Osteocyte (in vitro differentiated cells): ENCODE data around the gene KAZN. TPM values are rescaled to one million over a fixed set of nuclear protein-coding genes. Genes with fewer than 3 reads are reported as not detected.

Experiments used
- DNase-seq: peaks from one replicate; pipeline ENCODE4 v3.0.0; 2021; ENCODE audit warnings: mixed read lengths; ENCODE audit not compliant: unreplicated experiment; ENCODE audit errors: extremely low spot score
- H3K27ac Mint-ChIP-seq: one replicate; pipeline ENCODE4 v1.8.0; 2021; ENCODE audit warnings: mild to moderate bottlenecking, mixed read lengths; ENCODE audit not compliant: unreplicated experiment
- H3K27me3 Mint-ChIP-seq: one replicate; pipeline ENCODE4 v1.8.0; 2021; ENCODE audit warnings: mixed read lengths; ENCODE audit not compliant: unreplicated experiment
- H3K36me3 Mint-ChIP-seq: one replicate; pipeline ENCODE4 v1.8.0; 2021; ENCODE audit warnings: mixed read lengths; ENCODE audit not compliant: unreplicated experiment
- H3K4me1 Mint-ChIP-seq: one replicate; pipeline ENCODE4 v1.8.0; 2021; ENCODE audit warnings: mixed read lengths; ENCODE audit not compliant: unreplicated experiment
- H3K4me3 Mint-ChIP-seq: one replicate; pipeline ENCODE4 v1.8.0; 2021; ENCODE audit warnings: mild to moderate bottlenecking, moderate library complexity, mixed read lengths; ENCODE audit not compliant: unreplicated experiment
- H3K9me3 Mint-ChIP-seq: one replicate; pipeline ENCODE4 v1.8.0; 2021; ENCODE audit warnings: mixed read lengths; ENCODE audit not compliant: unreplicated experiment
- total RNA-seq: library from RNA; stranded (reverse); gene quantifications from 2 replicates; pipeline ENCODE4 v1.2.1, GENCODE V29; 2021
- TF ChIP-seq, protein P1 (sequence below): fragments of 200-600 bp; sonication (generic); IDR thresholded peaks from 2 replicates; pipeline ENCODE4 v1.5.0; 2021; ENCODE audit warnings: antibody characterized with exemption, mild to moderate bottlenecking, moderate library complexity

Gene KAZN
- total RNA-seq, 1 donor from 2014 or later: 47.1 TPM

DNA sequence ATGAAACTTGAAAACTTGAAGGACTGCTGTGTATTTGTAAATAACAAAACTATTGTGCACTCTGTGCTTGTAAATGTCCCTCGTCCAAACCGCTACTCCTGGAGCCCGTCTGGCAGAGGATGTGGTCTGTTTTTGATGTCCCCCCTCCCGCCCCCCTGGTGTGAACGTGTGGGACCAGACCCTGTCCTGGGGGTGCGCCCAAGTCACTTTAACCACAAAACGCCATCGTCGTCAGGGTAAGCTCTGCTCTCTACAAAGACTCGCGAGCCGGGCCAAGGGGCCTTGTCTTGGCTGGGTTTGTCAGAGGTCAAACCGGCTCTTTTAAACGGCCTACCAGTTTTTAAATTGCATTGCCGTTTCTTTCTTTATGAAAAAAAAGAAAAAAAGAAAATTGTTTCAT lies 467.7 kb downstream of the KAZN start:
- Mint-ChIP-seq H3K27ac (no peak overlapping the region), H3K27me3 (no peaks in the 10 kb centered on the region)
- no peak for DNase-seq

DNA sequence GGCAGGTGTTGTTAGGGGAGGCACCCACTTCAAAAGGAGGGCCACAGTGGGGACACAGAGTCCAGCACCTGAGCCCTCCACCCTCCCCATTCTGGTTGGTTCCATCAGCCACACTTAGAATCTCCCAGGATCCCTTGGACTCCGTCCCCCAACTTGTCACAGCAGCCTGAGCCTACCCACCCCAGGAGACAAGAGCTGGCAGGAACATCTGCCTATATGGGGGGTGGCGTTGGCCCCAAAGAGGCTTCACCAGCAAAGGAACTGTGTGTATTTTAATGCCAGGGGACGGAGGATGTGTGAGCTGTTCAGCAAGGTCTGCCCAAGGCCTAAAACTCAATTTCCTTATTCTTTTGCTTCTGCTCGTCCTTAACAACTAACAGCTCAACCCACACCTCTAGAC lies 468.7 kb downstream of the KAZN start:
- H3K27ac Mint-ChIP-seq: no peak overlapping the region
- H3K4me1 Mint-ChIP-seq: no peaks in the 10 kb centered on the region
- peaks cover 28% of the 10 kb centered on the region for H3K36me3 Mint-ChIP-seq
- H3K27me3 Mint-ChIP-seq: no peaks in the 10 kb centered on the region
- H3K4me3 Mint-ChIP-seq: no peak overlapping the region
- TF ChIP-seq, protein P1, sequence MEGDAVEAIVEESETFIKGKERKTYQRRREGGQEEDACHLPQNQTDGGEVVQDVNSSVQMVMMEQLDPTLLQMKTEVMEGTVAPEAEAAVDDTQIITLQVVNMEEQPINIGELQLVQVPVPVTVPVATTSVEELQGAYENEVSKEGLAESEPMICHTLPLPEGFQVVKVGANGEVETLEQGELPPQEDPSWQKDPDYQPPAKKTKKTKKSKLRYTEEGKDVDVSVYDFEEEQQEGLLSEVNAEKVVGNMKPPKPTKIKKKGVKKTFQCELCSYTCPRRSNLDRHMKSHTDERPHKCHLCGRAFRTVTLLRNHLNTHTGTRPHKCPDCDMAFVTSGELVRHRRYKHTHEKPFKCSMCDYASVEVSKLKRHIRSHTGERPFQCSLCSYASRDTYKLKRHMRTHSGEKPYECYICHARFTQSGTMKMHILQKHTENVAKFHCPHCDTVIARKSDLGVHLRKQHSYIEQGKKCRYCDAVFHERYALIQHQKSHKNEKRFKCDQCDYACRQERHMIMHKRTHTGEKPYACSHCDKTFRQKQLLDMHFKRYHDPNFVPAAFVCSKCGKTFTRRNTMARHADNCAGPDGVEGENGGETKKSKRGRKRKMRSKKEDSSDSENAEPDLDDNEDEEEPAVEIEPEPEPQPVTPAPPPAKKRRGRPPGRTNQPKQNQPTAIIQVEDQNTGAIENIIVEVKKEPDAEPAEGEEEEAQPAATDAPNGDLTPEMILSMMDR: no peak
- H3K9me3 Mint-ChIP-seq: peaks cover 3% of the 10 kb centered on the region
- no peak for DNase-seq

More for the DNA sequence above, 467.7 kb downstream of the KAZN start:
- Mint-ChIP-seq H3K4me3 (no peak overlapping the region), H3K4me1 (no peaks in the 10 kb centered on the region), H3K36me3 (peaks cover 37% of the 10 kb centered on the region), H3K9me3 (peaks cover 5% of the 10 kb centered on the region)
- TF ChIP-seq, protein P1: no peak

DNA sequence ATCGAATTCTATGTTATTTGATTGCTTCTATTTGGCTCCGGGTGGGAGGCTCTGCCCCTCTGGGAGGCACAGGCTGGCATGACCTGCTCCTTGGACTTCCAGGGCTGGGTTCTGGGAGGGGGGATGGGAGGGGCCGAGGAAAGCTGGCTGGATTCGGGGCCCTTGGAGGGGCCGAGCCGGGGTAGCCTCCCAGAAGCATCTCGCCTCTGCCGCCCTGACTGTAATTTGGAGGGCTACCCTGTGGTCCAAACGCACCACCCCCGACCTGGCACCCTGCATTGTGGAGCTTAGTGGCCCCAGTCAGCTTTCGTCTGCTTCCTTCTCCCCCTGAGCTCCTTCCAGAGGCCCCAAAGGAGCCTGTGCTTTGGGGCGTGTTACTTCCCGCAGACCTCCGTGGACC lies 469.7 kb downstream of the KAZN start:
- TF ChIP-seq, protein P1: no peak
- H3K27me3 Mint-ChIP-seq: no peaks in the 10 kb centered on the region
- no peaks in the 10 kb centered on the region for H3K9me3 Mint-ChIP-seq
- no peak overlapping the region for H3K27ac Mint-ChIP-seq
- H3K4me1 Mint-ChIP-seq: no peaks in the 10 kb centered on the region
- no peak for DNase-seq
- peaks cover 24% of the 10 kb centered on the region for H3K36me3 Mint-ChIP-seq
- no peak overlapping the region for H3K4me3 Mint-ChIP-seq

DNA sequence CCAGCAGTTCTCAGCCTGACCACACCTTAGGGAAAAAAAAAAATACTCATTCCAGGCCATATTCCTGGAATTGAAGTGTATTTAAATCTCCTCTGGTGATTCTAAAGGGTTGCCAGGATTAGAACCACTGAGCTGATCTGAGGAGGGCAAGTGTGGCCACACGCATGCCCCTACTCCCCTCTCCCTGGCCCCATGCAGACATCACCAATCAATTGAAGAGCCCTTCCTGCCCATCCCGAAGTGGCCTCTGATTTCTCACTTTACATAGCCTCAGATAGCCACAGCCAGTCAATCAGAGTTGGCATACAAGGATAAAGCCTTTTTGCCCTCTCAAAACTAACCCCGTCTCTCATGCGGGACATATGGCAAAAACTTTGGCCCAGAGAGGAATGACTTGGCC lies 470.5 kb downstream of the KAZN start:
- H3K27ac Mint-ChIP-seq: no peak overlapping the region
- no peaks in the 10 kb centered on the region for H3K4me1 Mint-ChIP-seq
- DNase-seq: no peak
- H3K27me3 Mint-ChIP-seq: no peaks in the 10 kb centered on the region
- peaks cover 17% of the 10 kb centered on the region for H3K36me3 Mint-ChIP-seq
- TF ChIP-seq, protein P1: no peak
- H3K9me3 Mint-ChIP-seq: no peaks in the 10 kb centered on the region
- no peak overlapping the region for H3K4me3 Mint-ChIP-seq

DNA sequence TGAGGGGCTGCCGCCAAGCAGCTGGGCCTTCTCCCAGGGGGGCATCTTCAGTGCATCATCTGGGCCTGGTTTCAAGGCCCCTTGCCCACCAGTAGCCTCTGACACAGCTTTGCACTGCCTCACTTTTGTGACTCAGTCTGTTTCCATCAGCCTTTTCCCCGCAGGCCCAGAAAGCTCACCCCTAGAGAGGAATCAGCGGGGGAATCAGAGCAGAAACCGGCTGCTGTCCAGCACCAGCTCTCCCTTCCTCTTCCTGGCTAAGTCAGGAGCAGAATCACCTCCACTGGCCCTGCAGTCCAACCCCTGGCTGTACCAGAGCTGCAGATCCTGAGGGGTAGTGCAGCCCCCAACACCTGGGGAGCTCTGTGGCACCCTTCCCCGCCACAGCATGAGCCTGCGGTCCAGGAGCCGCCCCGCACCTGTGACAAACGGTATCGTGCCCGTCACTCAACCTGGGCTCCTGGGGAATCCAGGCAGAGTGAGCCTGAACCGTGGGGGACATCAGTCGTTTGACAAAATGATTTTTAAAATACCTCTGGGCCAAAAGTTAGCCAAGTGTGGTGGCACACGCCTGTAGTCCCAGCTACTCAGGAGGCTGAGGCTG lies 471.8 kb downstream of the KAZN start:
- no peak overlapping the region for H3K27ac Mint-ChIP-seq
- TF ChIP-seq, protein P1: no peak
- peaks cover 11% of the 10 kb centered on the region for H3K36me3 Mint-ChIP-seq
- no peaks in the 10 kb centered on the region for H3K27me3 Mint-ChIP-seq
- no peaks in the 10 kb centered on the region for H3K9me3 Mint-ChIP-seq
- no peaks in the 10 kb centered on the region for H3K4me1 Mint-ChIP-seq
- H3K4me3 Mint-ChIP-seq: no peak overlapping the region
- DNase-seq: no peak
